B cell (primary cell): ENCODE results near the gene RNF152. TPM values are rescaled to one million over a fixed set of nuclear protein-coding genes. Genes with fewer than 3 reads are reported as not detected.

Experiments used
- ATAC-seq: fragments of 200-7000 bp; cut with Tn5 transposase; one replicate; pipeline ENCODE4 v1.10.0; 2021; ENCODE audit warnings: low read depth, mild to moderate bottlenecking, moderate number of reproducible peaks, moderate library complexity
- CTCF ChIA-PET: fragments of 350-600 bp; sonication (Branson Sonifier 250); formaldehyde crosslinking; loops from one replicate; lab custom pipeline; 2021; ENCODE audit warnings: antibody characterized with exemption, inconsistent platforms; lab: Charles Lee
- POLR2A ChIA-PET: fragments of 350-600 bp; sonication (Branson Sonifier 250); formaldehyde crosslinking; loops from one replicate; lab custom pipeline; 2021; ENCODE audit warnings: antibody characterized with exemption; lab: Charles Lee
- DNase-seq: peaks from one replicate; pipeline ENCODE4 v3.0.0; 2013
- H2AFZ ChIP-seq: 2 replicates; pipeline ENCODE4 v1.6.1; 2012; ENCODE audit warnings: mild to moderate bottlenecking, low read depth, low read length; ENCODE audit not compliant: insufficient read depth, poor library complexity, severe bottlenecking
- H3K27ac ChIP-seq, 2 donors: 1 replicate in 1 of 2; 2 replicates in 1 of 2; pipeline ENCODE4 v1.5.1; 2012 to 2013; ENCODE audit warnings: low read length in 2 of 2, mild to moderate bottlenecking in 2 of 2, moderate library complexity in 1 of 2
- H3K27me3 ChIP-seq, 4 experiments: fragments of 200-600 bp in 1 of 4; sonication (generic) in 1 of 4; replicated peaks in 1 of 4; 1 replicate in 2 of 4; 2 replicates in 2 of 4; pipeline versions ENCODE4 v1.6.1 to v1.7.0; 2013 to 2016; ENCODE audit warnings: low read length in 3 of 4, mild to moderate bottlenecking in 2 of 4, mixed read lengths in 1 of 4, moderate library complexity in 1 of 4; ENCODE audit not compliant: insufficient read depth in 4 of 4, control insufficient read depth in 3 of 4; ENCODE audit errors: control extremely low read depth in 1 of 4
- H3K36me3 ChIP-seq, 2 experiments: replicated peaks in 1 of 2; 1 replicate in 1 of 2; 2 replicates in 1 of 2; pipeline versions ENCODE4 v1.6.1 to v1.7.1; 2013; ENCODE audit warnings: low read length in 1 of 2; ENCODE audit not compliant: insufficient read depth in 2 of 2, control insufficient read depth in 1 of 2; ENCODE audit errors: control extremely low read depth in 1 of 2, extremely low read depth in 1 of 2
- H3K4me1 ChIP-seq, 2 donors: fragments of 200-600 bp in 1 of 2; sonication (generic) in 1 of 2; 1 replicate in 1 of 2; 2 replicates in 1 of 2; pipeline versions ENCODE4 v1.5.1 to v1.6.1; 2013 to 2017; ENCODE audit warnings: low read length in 2 of 2; ENCODE audit not compliant: control insufficient read depth in 2 of 2, insufficient read depth in 2 of 2
- H3K4me2 ChIP-seq: replicated peaks from 2 replicates; pipeline ENCODE3; 2012; ENCODE audit warnings: mild to moderate bottlenecking, low read depth, low read length; ENCODE audit not compliant: poor library complexity, severe bottlenecking
- H3K4me3 ChIP-seq, 5 experiments: fragments of 200-600 bp in 1 of 5; sonication (generic) in 1 of 5; 1 replicate in 3 of 5; 2 replicates in 2 of 5; pipeline versions ENCODE4 v1.5.1 to v1.7.0; 2011 to 2016; ENCODE audit warnings: low read length in 4 of 5, mild to moderate bottlenecking in 4 of 5, low read depth in 2 of 5, control low read depth in 1 of 5, moderate library complexity in 1 of 5; ENCODE audit not compliant: insufficient read depth in 1 of 5; ENCODE audit errors: control extremely low read depth in 1 of 5, extremely low read depth in 1 of 5
- H3K79me2 ChIP-seq: fragments of 200-600 bp; sonication (generic); one replicate; pipeline ENCODE4 v1.6.0; 2016; ENCODE audit warnings: low read length; ENCODE audit not compliant: control insufficient read depth, insufficient read depth
- H3K9ac ChIP-seq: fragments of 200-600 bp; sonication (generic); 2 replicates; pipeline ENCODE4 v1.6.1; 2017; ENCODE audit warnings: mild to moderate bottlenecking, low read length, moderate library complexity
- H3K9me3 ChIP-seq, 3 donors: one replicate each; pipeline versions ENCODE4 v1.6.1 to v1.7.1; 2013; ENCODE audit warnings: low read length in 2 of 3; ENCODE audit not compliant: control insufficient read depth in 2 of 3, insufficient read depth in 1 of 3; ENCODE audit errors: control extremely low read depth in 1 of 3
- H4K20me1 ChIP-seq: 2 replicates; pipeline ENCODE4 v1.6.0; 2012; ENCODE audit warnings: mild to moderate bottlenecking, low read length; ENCODE audit not compliant: insufficient read depth, control insufficient read depth, poor library complexity, severe bottlenecking
- H3K27ac Mint-ChIP-seq: one replicate; pipeline ENCODE4 v1.8.0; 2021; ENCODE audit warnings: mixed read lengths
- H3K27me3 Mint-ChIP-seq: one replicate; pipeline ENCODE4 v1.8.0; 2021; ENCODE audit warnings: mixed read lengths
- H3K4me1 Mint-ChIP-seq: one replicate; pipeline ENCODE4 v1.8.0; 2021; ENCODE audit warnings: mixed read lengths
- H3K4me3 Mint-ChIP-seq: one replicate; pipeline ENCODE4 v1.8.0; 2021; ENCODE audit warnings: mixed read lengths
- H3K9me3 Mint-ChIP-seq: one replicate; pipeline ENCODE4 v1.8.0; 2022; ENCODE audit warnings: mixed read lengths; ENCODE audit not compliant: insufficient read depth
- CTCF ChIP-seq: fragments of 200-600 bp; IDR thresholded peaks from one replicate; pipeline ENCODE4 v1.8.0; 2022; ENCODE audit warnings: antibody characterized with exemption, mild to moderate bottlenecking
- EZH2 ChIP-seq: IDR thresholded peaks from 2 replicates; pipeline ENCODE4 v1.6.1; 2012; ENCODE audit warnings: borderline replicate concordance, low read depth, mild to moderate bottlenecking, moderate library complexity, low read length; ENCODE audit not compliant: insufficient read depth, poor library complexity, severe bottlenecking
- WGBS: methylation state at CpG from one replicate; pipeline ENCODE4 v1.1.5; 2013; ENCODE audit warnings: missing lambda C conversion rate; ENCODE audit not compliant: insufficient coverage; 5-methylcytosine and 5-hydroxymethylcytosine counted together
- intact Hi-C: fragments of 100-400 bp; cut with micrococcal nuclease; formaldehyde crosslinking; loops from one replicate; pipeline ENCODE4 v1.10.0; 2022
- polyA plus RNA-seq: library from polyadenylated mRNA; depleted of rRNA; stranded (reverse); fragments of >200 nt; gene quantifications from 2 replicates; pipeline ENCODE4 v1.2.3, GENCODE V29; 2012
- total RNA-seq, 2 donors: library from RNA; stranded (reverse); fragments of 120-200 nt in 1 of 2; gene quantifications; 1 replicate in 1 of 2; 2 replicates in 1 of 2; pipeline versions ENCODE4 v1.2.3 to v1.2.4, GENCODE V29; 2013 to 2022

RNF152 gene
- total and polyA plus RNA-seq, 2 donors (not counting 1 experiment from before 2014, with no cell fraction given): 0.49 TPM; not detected in 1

GRCh38 chr18:61820882-61821281 lies 71.9 kb downstream of the RNF152 start:
- H3K9ac ChIP-seq: no peak overlapping the region
- no peak overlapping the region for H3K27ac Mint-ChIP-seq
- TF ChIP-seq EZH2 (no peak), CTCF (no peak)
- no peaks in the 10 kb centered on the region for H3K4me1 Mint-ChIP-seq
- POLR2A ChIA-PET: no interaction called here
- H3K4me3 Mint-ChIP-seq: no peak overlapping the region
- H3K4me1 ChIP-seq: no peaks in the 10 kb centered on the region
- H3K9me3 Mint-ChIP-seq: no peaks in the 10 kb centered on the region
- CTCF ChIA-PET: interaction anchor here (0.6 kb wide), 1 partner anchor 15 kb away, joined by 3 read pairs; no protein-coding TSS in a partner anchor
- no peak overlapping the region for H3K4me3 ChIP-seq
- H4K20me1 ChIP-seq: no peaks in the 10 kb centered on the region
- no peaks in the 10 kb centered on the region for H3K36me3 ChIP-seq
- H3K79me2 ChIP-seq: no peaks in the 10 kb centered on the region
- intact Hi-C loops: no loop called here
- no peak for DNase-seq
- H3K27me3 ChIP-seq: no peaks in the 10 kb centered on the region
- no peak for ATAC-seq
- no peak overlapping the region for H2AFZ ChIP-seq
- no CpG with 5 or more reads among the region's 1 CpG for WGBS
- H3K27me3 Mint-ChIP-seq: peaks cover 3% of the 10 kb centered on the region
- no peak overlapping the region for H3K27ac ChIP-seq
- no peak overlapping the region for H3K4me2 ChIP-seq
- peaks cover 0 to 3% (median 0%) of the 10 kb centered on the region in 3 donors for H3K9me3 ChIP-seq

- POLR2A ChIA-PET: no interaction called here
Observed at GRCh38 chr18:61817086-61817485, 75.7 kb downstream of the RNF152 start.

More at GRCh38 chr18:61817086-61817485, 75.7 kb downstream of the RNF152 start:
- H3K9me3 Mint-ChIP-seq: no peaks in the 10 kb centered on the region
- Histone ChIP-seq H2AFZ (no peak overlapping the region), H3K27ac (no peak overlapping the region), H3K79me2 (no peaks in the 10 kb centered on the region), H3K9me3 (no peaks in the 10 kb centered on the region), H3K36me3 (no peaks in the 10 kb centered on the region), H4K20me1 (no peaks in the 10 kb centered on the region), H3K9ac (no peak overlapping the region), H3K27me3 (no peaks in the 10 kb centered on the region), H3K4me1 (no peaks in the 10 kb centered on the region), H3K4me3 (no peak overlapping the region), H3K4me2 (no peak overlapping the region)
- no peak for TF ChIP-seq CTCF
- TF ChIP-seq EZH2: no peak
- peaks cover 3% of the 10 kb centered on the region for H3K27me3 Mint-ChIP-seq
- H3K27ac Mint-ChIP-seq: no peak overlapping the region
- DNase-seq (no peak), ATAC-seq (no peak)
- no peak overlapping the region for H3K4me3 Mint-ChIP-seq
- H3K4me1 Mint-ChIP-seq: no peaks in the 10 kb centered on the region
- 82% methylated on average over 3 of the region's 5 CpGs for WGBS
- intact Hi-C loops: no loop called here
- CTCF ChIA-PET: no interaction called here
